ENCODE measurements around the gene KHSRP. TPM values are rescaled to one million over a fixed set of nuclear protein-coding genes. Genes with fewer than 3 reads are reported as not detected.

Gene KHSRP
- total and polyA plus RNA-seq, 2 of the 4 experiments (the other 2 are of a cell fraction): 31.9 to 93.7 TPM

DNA sequence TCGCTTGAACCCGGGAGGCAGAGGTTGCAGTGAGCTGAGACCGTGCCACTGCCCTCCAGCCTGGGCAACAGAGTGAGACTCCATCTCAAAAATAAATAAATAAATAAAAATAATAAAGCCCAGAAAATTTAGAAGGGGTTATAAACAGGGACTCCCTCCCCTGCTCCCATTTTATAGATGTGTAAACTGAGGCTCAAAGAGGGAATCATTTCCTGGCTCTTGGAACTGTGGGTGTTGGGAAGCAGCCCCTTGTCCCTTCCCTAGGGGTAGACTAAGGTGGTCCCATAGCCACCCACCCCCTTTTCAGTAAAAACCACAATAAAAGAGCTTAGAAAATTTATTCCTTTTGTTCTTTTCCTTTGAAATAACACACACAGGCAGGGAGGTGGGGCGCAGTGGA is 15.1 kb upstream of the KHSRP start:
- H3K23ac ChIP-seq (ENCODE audit: low read depth, low read length): no peak overlapping the region
- DNase-seq (no peak), ATAC-seq (ENCODE audit: low read depth) (no peak)
- ChIA-PET CTCF (no interaction called here), POLR2A (ENCODE audit: unreplicated experiment) (no interaction called here)
- H3K56ac ChIP-seq (ENCODE audit: extremely low read depth, insufficient read depth, low read length): no peak overlapping the region
- no peak overlapping the region for H3K9ac ChIP-seq (ENCODE audit: low read depth, low read length)
- no TSS peak for BruUV-seq (replicated peaks)
- H3K9me1 ChIP-seq (ENCODE audit: insufficient read depth, low read length): no peaks in the 10 kb centered on the region
- H2BK20ac ChIP-seq (ENCODE audit: low read depth, low read length): no peak overlapping the region
- H3K4ac ChIP-seq (ENCODE audit: low read depth, low read length): no peak overlapping the region
- H3K27ac ChIP-seq (ENCODE audit: insufficient read depth, low read length): no peak overlapping the region
- H3K14ac ChIP-seq (replicated peaks; ENCODE audit: low read depth, low read length): no peak overlapping the region
- in situ Hi-C loops (cut with MboI; ENCODE audit: low sequenced_read_pairs) (no loop called here), dilution Hi-C loops (cut with HindIII; ENCODE audit: low sequenced_read_pairs, unreplicated experiment) (no loop called here), intact Hi-C loops (cut with micrococcal nuclease) (no loop called here)
- no peaks in the 10 kb centered on the region for H3K27me3 ChIP-seq (ENCODE audit: control insufficient read depth, insufficient read depth, low read length)
- no peak overlapping the region for H4K91ac ChIP-seq (ENCODE audit: insufficient read depth, low read depth, low read length)
- no peaks in the 10 kb centered on the region for H4K20me1 ChIP-seq (ENCODE audit: insufficient read depth, low read length)
- no peak overlapping the region for H2BK5ac ChIP-seq (ENCODE audit: low read depth, low read length, poor library complexity, severe bottlenecking)
- no peak overlapping the region for H2BK120ac ChIP-seq (ENCODE audit: low read depth, low read length)
- H3K4me3 ChIP-seq (ENCODE audit: insufficient read depth, low read depth, low read length): no peak overlapping the region
- no peaks in the 10 kb centered on the region for H3K9me3 ChIP-seq (ENCODE audit: control insufficient read depth, insufficient read depth, low read length)
- H3K79me1 ChIP-seq (ENCODE audit: low read depth in 1 of 2, low read length in 2 of 2): no peaks in the 10 kb centered on the region
- no CpG with 5 or more reads among the region's 4 CpGs for WGBS, 2 experiments (ENCODE audit: extremely low coverage in 2 of 2, insufficient read length in 1 of 2)
- H2BK15ac ChIP-seq (ENCODE audit: low read depth, low read length): no peak overlapping the region
- H3K4me2 ChIP-seq (ENCODE audit: low read depth, low read length): no peak overlapping the region
- H2AFZ ChIP-seq (replicated peaks; ENCODE audit: low read length, poor library complexity): no peak overlapping the region
- H2AK9ac ChIP-seq (replicated peaks; ENCODE audit: low read depth, low read length, poor library complexity): no peak overlapping the region
- no peaks in the 10 kb centered on the region for H3K4me1 ChIP-seq (ENCODE audit: control insufficient read depth, insufficient read depth, low read length)
- H4K8ac ChIP-seq (ENCODE audit: low read depth in 2 of 2, low read length in 2 of 2): no peak overlapping the region
- H2AK5ac ChIP-seq (ENCODE audit: low read depth, low read length): no peak overlapping the region
- no peak overlapping the region for H4K5ac ChIP-seq (ENCODE audit: low read depth, low read length)
- no peaks in the 10 kb centered on the region for H3K36me3 ChIP-seq (ENCODE audit: control insufficient read depth, insufficient read depth, low read length)
- H3K18ac ChIP-seq (ENCODE audit: low read depth, low read length): no peak overlapping the region
- TF ChIP-seq BHLHE40 (IDR thresholded peaks at IDR 0.05; ENCODE audit: low read depth, low read length): no peak
- TF ChIP-seq CHD1 (IDR thresholded peaks at IDR 0.05; ENCODE audit: low read depth, low read length): no peak
- no peak for TF ChIP-seq MAZ (IDR thresholded peaks at IDR 0.05; ENCODE audit: borderline replicate concordance, low read depth, low read length)
- TF ChIP-seq MXI1 (IDR thresholded peaks at IDR 0.05; ENCODE audit: borderline replicate concordance, low read depth, low read length): no peak

Data from IMR-90 (cell line).